ENCODE measurements around the gene TMC5. TPM values are rescaled to one million over a fixed set of nuclear protein-coding genes. Genes with fewer than 3 reads are reported as not detected.
"Not testable (repeated sequence)": the region's sequence is repeated elsewhere in the genome, so short reads cannot be mapped to it uniquely, and the experiment has no call there.

Gene TMC5, protein sequence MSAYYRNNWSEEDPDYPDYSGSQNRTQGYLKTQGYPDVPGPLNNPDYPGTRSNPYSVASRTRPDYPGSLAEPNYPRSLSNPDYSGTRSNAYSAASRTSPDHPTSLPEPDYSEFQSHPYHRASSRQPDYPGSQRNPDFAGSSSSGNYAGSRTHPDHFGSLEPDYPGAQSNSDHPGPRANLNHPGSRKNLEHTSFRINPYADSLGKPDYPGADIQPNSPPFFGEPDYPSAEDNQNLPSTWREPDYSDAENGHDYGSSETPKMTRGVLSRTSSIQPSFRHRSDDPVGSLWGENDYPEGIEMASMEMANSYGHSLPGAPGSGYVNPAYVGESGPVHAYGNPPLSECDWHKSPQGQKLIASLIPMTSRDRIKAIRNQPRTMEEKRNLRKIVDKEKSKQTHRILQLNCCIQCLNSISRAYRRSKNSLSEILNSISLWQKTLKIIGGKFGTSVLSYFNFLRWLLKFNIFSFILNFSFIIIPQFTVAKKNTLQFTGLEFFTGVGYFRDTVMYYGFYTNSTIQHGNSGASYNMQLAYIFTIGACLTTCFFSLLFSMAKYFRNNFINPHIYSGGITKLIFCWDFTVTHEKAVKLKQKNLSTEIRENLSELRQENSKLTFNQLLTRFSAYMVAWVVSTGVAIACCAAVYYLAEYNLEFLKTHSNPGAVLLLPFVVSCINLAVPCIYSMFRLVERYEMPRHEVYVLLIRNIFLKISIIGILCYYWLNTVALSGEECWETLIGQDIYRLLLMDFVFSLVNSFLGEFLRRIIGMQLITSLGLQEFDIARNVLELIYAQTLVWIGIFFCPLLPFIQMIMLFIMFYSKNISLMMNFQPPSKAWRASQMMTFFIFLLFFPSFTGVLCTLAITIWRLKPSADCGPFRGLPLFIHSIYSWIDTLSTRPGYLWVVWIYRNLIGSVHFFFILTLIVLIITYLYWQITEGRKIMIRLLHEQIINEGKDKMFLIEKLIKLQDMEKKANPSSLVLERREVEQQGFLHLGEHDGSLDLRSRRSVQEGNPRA
- total RNA-seq: not detected

DNA sequence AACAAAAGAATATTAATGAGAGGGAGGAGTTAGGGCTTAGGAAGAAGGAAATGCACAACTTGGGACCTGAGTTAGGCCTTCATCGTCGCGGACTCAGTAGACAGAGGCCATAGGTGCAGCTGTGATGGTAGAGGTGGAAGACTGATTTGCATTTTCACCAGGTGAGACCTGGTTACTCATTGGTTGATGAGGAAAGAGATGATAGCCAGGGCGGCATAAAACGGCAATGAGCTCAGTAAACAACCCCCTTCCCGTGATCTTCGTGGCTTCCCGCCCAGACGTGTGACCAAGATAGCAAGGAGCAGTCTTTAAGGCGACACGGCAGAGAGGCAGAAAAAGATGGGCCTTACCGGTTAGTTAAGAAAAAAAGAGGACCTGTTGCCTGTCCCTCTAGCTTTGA, at the start of gene TMC5:
Gene TMC5, plus strand, starts transcription at position 244 of the 400 bp plus-strand sequence. CDS start 22,156 bp downstream, outside the sequence.
- DNase-seq (ENCODE audit: low read depth in 2 of 3, low spot score in 2 of 3): no peak

DNA sequence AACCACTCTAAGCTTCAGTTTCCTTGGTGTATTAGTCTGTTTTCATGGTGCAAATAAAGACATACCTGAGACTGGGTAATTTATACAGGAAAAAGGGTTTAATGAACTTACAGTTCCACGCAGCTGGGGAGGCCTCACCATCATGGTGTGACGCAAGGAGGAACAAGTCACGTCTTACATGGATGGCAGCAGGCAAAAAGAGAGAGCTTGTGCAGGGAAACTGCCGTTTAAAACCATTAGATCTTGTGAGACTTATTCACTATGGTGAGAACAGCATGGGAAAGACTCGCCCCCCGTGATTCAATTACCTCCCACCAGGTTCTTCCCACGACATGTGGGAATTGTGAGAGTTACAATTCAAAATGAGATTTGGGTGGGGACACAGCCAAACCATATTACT, 45.1 kb upstream of the TMC5 start:
- not testable (repeated sequence) for DNase-seq (ENCODE audit: low read depth in 2 of 3, low spot score in 2 of 3)

DNA sequence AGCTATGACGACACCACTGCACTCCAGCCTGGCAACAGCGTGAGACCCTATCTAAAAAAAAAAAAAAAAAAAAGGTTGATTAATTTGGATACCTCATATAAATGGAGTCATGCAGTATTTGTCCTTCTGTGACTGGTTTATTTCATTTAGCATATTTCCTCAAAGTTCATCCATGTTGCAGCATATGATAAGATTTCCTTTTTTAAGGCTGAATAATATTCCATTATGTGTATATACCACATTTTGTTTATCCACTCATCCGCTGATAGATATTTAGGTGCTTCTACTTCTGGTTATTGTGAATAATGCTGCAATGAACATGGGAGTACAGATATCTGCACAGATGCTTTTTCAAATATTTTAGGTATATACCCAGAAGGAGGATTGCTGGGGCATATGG, 43.3 kb upstream of the TMC5 start:
- DNase-seq (ENCODE audit: low read depth in 2 of 3, low spot score in 2 of 3): no peak

DNA sequence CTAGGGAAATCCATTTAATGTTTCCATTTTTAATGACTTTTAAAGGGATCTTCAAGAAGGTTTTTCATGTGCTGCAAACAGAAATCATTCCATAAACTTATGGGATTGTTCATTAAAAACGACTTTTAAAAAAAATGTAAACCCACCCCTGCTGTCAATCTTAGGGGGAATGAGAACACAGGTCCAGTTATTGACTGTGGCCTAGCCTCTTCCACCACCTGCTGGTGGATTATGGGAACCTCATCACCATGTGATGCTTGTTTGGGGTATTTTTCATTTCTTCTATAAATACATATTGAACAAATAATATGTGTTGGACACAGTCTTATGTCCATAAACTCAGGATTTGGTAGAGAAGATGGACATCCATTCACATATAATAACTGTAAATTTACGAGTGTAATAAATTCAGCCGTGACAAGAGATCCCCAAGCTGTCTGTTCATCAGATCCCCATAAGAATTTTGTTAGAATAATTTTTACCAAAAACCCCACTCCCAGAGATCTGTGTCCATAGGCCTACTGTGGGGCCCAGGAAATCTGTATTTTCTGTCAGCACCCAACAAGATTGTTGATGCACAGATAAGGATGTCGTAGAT, 42.0 kb upstream of the TMC5 start:
- peak in 2 of 3 donors; percentile 50 to 72 for DNase-seq (ENCODE audit: low read depth in 2 of 3, low spot score in 2 of 3)

DNA sequence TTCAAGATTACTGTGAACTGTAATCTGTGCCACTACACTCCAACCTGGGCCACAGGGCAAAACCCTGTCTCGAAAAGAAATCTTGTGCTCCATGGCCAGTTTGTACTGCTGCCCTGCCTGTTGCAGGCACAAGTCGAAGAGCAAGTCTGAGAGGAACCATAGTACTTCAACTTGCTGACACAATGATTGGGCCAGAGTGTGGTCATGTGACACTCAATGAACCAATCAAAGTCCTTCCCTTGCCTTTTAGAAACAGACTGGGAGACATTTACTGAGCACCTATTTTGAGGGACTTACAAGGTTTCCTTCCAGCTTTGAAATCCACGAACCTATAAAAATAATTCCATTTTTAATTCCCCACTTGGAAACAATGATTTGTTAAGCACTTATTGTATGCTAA, 39.8 kb upstream of the TMC5 start:
- DNase-seq (ENCODE audit: low read depth in 2 of 3, low spot score in 2 of 3): no peak

DNA sequence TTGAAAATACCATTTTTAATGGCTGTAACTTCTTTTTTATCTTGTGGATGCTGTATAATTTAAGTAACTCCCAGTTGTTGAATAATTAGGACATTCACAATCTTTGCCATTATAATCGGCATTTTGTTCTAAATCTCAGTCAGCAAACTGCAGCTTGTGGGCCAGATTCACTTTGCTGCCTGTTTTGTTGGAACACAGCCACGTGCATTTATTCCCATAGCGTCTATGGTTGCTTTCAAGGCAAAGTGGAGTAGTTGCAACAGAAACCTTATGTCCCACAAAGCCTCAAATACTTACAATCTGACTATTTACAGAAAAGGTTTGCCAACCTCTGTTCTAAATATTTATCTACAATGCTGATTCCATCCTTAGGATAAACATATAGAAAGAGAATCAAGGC, 39.2 kb upstream of the TMC5 start:
- DNase-seq (ENCODE audit: low read depth in 2 of 3, low spot score in 2 of 3): no peak

DNA sequence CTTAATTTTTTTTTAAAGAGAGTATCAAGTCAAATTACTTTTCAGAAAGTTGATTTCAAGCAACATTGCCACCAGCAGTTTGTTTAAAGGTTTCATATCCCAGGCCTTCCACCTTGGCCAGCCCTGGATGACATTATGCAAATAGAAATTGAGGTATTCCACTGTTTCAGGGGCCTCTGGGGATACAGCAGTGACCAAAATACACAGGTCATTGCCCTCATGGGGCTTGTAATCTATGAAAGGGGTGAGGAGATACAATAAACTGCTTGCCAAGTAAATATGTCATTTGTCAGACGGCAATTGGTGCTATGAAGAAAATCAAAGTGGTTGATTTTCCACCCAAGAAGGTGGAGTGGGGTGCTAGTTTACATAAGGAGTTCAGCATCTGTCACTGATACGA, 37.8 kb upstream of the TMC5 start:
- DNase-seq (ENCODE audit: low read depth in 2 of 3, low spot score in 2 of 3): no peak

DNA sequence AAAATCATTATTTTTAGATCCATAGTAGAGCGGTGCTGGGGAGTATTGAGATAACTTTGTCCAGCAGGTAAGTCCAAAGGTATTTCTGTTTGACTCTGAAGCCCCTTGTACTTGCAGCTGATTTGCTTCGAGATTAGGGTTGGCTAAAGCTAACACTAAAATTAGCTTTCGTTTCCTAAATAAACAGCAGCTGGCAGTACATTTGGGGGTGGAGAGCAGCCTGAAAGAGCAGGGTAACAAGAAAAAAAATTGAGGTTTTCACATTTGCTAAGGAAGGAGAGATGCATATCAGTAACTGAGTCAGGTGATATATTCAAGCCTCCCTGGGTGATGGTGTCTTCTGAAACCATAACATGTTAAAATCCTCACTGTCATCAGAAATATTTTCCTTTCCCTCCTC, 37.4 kb upstream of the TMC5 start:
- DNase-seq (ENCODE audit: low read depth in 2 of 3, low spot score in 2 of 3): peak in 1 of 3 donors; percentile 28

DNA sequence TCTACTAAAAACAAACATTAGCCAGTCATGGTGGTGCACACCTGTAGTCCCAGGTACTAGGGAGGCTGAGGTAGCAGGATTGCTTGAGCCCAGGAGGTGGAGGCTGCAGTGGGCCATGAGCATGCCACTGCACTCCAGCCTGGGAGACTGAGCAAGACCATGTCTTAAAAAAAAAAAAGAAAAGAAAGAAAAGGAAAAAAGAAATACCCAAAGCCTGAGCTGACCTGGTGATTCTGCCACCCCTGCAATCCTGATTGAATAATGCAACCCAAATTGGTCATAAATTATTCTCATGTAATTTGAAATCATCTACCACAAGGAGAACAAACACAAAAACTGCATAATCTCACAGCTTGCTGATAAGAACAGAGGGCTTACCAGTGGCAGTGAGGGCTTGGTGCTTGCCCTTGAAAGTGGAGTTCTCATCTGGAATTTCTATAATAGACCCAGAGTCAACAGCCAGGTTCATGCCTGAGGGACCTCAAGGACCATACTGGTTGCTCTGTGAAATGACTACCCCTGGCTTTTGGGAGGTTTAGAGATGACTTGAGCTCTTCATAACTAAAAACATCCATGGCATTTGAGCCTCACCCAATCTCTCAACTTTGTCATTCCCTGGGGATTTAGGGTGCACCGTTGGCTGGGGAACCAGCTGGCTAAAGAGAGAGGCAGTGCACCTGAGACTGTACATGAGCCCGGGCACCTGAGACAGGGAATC, 35.4 kb upstream of the TMC5 start:
- DNase-seq (ENCODE audit: low read depth in 2 of 3, low spot score in 2 of 3): no peak

DNA sequence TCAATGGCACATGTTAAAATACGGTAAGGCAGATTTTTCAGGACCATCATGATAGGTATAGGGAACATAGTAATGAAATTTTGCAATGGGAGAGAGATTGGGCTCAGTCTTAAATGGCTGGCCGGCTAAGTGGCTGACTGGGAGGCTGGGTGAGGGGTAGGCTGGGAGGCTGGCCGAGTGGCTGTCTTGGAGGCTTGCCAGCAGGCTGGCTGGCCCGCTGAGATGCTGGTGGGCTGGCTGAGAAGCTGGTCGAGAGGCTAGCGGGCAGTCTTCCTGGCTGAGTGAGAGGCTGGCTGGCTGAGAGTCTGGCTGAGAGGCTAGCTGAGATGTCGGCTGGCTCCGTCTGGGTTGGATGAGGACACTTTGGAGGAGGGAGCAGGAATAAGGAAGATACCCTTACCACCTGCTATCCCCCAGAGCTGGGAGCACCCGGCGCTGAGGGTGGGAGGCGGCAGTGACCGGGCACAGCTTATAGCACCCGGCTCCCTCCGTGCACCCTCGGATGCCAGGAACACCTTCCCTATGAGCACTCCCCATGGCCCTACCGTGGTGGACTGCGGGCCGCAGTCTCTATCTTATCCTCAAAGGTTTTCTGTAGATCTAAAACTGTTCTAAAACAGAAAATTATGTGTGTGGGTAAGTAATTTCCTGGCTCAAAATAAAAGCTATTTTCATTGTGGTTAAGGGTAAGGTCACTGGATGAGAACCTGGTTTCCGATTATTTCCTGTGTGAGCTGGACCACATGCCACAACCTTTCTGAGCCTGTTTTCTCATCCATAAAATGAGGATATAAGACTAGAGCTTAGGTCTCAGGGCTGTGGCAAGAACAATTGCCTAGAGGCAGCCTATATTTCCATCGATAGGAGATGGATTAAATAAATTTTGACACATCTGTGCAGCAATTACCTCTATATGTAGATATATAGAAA, 34.5 kb upstream of the TMC5 start:
- DNase-seq (ENCODE audit: low read depth in 2 of 3, low spot score in 2 of 3): peak in 1 of 3 donors; percentile 26

DNA sequence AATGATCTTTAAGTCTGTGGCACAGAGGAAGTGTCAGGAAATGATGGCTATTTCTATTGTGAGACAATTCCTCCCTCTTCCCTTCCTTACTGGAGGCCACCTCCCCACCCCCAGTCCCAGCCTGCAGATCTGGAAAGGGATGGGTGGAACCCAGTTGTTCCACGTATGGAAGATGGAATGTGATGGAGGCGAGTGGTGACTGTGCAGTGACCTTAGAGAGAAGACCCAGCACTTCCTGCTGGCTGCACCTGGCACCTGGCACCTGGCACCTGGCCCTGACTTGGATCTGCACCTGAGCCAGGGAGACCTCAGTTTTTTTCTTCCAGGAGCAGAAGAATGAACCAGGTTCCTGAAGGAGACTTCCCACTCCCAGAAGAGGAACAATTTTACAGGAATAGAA, 33.0 kb upstream of the TMC5 start:
- no peak for DNase-seq (ENCODE audit: low read depth in 2 of 3, low spot score in 2 of 3)

DNA sequence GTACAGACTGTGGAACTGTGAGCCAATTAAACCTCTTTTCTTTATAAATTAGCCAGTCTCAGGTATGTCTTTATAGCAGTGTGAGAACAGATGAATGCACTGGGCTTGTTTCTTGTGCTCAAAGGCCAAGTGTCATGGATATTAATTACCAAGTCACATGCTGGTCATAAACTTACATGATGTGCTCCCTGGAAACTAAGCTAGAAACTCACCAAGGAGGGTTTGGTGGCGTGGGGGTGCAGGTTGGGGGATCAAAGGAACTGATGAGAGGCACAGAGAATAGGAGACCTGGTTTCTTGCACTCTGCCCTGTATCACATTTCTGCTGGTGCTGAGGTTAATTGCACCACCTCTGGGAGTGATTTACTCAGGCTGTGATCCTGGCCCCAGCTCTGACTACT, 31.2 kb upstream of the TMC5 start:
- no peak for DNase-seq (ENCODE audit: low read depth in 2 of 3, low spot score in 2 of 3)

DNA sequence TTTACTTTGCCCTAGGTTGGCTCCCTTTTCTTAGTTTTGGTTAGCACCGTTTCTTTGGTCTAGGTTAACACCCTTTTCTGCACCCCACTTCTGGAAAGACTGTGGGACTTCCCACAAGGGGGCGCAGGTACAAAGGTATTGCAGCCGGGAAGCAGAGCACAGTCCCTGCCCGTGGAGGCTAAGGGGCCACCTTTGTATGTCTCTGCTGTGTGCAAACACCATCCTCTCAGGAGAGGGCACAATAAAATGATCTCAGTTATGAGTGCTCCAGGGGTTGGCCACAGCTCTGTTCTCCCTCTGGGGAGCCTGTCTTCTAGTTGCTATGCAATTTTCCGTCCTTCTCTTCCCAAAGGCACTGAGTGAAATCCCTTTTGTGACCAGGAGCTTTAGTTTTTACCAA, 28.4 kb upstream of the TMC5 start:
- peak in 2 of 3 donors; percentile 59 to 69 for DNase-seq (ENCODE audit: low read depth in 2 of 3, low spot score in 2 of 3)

DNA sequence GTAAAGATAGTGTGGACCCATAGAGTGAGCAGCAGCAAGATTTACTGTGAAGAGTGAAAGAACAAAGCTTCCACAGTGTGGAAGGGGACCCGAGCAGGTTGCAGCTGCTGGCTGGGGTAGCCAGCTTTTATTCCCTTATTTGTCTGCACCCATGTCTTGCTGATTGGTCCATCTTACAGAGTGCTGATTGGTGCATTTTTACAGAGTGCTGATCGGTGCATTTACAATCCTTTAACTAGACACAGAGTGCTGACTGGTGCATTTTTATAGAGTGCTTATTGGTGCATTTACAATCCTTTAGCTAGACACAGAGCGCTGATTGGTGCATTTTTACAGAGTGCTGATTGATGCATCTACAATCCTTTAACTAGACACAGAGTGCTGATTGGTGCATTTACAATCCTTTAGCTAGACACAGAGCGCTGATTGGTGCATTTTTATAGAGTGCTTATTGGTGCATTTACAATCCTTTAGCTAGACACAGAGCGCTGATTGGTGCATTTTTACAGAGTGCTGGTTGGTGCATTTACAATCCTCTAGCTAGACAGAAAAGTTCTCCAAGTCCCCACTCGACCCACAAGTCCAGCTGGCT, 26.4 kb upstream of the TMC5 start:
- DNase-seq (ENCODE audit: low read depth in 2 of 3, low spot score in 2 of 3): not testable (repeated sequence)

DNA sequence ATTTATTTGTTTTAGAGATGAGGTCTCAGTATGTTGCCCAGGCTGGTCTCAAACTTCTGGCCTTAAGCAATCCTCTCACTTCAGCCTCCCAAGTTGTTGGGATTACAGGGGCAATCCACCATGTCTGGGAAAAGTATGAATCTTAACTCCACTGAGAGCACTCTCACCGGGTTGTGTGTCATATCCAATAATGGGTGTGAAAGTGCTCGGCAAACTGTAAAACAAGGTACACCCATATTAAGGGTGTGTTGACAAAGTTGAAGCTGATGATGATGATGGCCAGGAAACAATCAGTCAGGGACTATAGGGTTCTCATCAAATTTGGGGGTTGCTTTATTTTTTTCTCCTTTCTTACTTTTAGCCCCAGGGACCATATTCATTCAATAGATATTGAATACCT, 25.3 kb upstream of the TMC5 start:
- no peak for DNase-seq (ENCODE audit: low read depth in 2 of 3, low spot score in 2 of 3)

DNA sequence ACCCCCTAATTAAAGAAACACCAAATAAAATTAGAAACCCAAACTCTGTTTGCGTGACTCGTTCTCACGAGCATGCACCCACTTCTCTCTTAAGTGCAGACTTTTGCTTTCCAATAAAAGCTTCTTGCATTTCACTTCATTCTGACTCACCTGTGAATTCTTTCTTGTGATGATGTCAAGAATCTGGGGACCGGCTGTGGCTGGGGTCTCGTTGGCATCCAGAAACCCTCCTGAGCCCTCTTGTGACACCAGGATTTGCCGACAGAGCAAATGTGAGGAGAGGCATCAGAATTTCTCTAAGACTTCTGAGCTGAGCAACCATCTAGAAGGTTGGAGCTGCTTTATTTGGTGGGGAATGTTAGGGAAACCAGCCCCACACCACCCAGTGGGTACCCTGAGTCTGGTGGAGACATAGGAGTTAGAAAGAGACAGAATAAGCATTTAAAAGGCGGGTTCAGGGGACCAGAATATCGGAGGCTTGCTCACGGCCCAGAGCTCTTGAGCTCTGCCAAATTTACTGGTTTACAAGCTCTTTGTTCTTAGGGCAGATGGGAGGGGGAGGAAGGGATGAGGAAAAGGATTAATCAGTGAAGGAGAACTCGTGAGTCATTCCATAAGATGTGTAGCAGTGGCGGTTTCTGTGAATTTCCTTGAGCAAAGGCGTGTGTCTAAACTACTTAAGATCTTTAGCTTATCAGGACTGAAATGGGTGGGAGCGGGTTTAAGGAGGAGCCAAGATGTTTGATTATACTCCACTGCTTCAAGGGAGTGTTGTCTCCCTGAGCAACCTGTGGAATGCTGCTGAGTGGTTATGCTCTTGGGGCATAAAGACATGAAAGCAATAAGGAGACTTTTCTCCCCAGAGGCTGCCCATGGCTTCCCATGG, 24.2 kb upstream of the TMC5 start:
- no peak for DNase-seq (ENCODE audit: low read depth in 2 of 3, low spot score in 2 of 3)

DNA sequence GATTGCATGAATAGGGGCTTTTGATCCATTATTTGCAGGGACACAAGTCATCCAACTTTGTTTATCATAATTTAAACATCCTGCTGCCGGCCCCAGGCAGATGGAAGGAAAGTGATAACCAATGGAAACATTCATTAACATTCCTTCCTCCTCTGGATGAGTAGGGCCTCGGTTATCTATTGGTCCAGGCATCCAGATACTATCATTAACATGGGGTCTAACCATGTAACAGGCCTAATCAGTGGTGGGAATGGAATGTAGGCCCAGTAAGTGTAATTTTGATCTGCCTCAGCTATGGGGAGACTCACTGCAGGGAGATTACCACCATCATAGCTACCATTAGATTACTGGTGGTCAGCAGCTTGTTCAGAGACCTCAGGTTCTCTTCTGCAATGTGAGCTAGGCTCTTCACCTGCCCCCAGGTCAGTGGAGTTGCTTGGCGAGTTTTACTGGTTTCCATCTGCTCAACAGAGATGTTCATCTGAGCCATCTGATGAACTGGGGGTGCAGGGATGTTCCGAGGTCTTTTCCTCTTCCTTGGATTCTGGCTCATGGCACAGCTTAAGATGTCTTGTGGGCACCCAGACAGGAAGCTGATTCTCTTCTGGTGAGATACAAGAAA, 21.9 kb upstream of the TMC5 start:
- not testable (repeated sequence) for DNase-seq (ENCODE audit: low read depth in 2 of 3, low spot score in 2 of 3)
